Coronary artery (tissue), 2 donors: Measurements from ENCODE around the gene G2E3.

Experiments
- DNase-seq: peaks from one replicate; pipeline ENCODE4 v3.0.0-alpha.2; 2017; ENCODE audit warnings: low spot score
- H3K27ac ChIP-seq, 2 donors: fragments of 200-600 bp; sonication (generic); one replicate each; pipeline ENCODE4 v1.5.1; 2016 to 2019
- H3K4me3 ChIP-seq: fragments of 200-600 bp; sonication (generic); 2 replicates; pipeline ENCODE4 v1.5.1; 2016; ENCODE audit warnings: mild to moderate bottlenecking, moderate library complexity
- TF ChIP-seq, protein P1 (sequence below): fragments of 200-600 bp; sonication (generic); IDR thresholded peaks from one replicate; pipeline ENCODE4 v1.5.1; 2019; ENCODE audit warnings: antibody characterized with exemption

Gene G2E3, protein sequence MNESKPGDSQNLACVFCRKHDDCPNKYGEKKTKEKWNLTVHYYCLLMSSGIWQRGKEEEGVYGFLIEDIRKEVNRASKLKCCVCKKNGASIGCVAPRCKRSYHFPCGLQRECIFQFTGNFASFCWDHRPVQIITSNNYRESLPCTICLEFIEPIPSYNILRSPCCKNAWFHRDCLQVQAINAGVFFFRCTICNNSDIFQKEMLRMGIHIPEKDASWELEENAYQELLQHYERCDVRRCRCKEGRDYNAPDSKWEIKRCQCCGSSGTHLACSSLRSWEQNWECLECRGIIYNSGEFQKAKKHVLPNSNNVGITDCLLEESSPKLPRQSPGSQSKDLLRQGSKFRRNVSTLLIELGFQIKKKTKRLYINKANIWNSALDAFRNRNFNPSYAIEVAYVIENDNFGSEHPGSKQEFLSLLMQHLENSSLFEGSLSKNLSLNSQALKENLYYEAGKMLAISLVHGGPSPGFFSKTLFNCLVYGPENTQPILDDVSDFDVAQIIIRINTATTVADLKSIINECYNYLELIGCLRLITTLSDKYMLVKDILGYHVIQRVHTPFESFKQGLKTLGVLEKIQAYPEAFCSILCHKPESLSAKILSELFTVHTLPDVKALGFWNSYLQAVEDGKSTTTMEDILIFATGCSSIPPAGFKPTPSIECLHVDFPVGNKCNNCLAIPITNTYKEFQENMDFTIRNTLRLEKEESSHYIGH

DNA sequence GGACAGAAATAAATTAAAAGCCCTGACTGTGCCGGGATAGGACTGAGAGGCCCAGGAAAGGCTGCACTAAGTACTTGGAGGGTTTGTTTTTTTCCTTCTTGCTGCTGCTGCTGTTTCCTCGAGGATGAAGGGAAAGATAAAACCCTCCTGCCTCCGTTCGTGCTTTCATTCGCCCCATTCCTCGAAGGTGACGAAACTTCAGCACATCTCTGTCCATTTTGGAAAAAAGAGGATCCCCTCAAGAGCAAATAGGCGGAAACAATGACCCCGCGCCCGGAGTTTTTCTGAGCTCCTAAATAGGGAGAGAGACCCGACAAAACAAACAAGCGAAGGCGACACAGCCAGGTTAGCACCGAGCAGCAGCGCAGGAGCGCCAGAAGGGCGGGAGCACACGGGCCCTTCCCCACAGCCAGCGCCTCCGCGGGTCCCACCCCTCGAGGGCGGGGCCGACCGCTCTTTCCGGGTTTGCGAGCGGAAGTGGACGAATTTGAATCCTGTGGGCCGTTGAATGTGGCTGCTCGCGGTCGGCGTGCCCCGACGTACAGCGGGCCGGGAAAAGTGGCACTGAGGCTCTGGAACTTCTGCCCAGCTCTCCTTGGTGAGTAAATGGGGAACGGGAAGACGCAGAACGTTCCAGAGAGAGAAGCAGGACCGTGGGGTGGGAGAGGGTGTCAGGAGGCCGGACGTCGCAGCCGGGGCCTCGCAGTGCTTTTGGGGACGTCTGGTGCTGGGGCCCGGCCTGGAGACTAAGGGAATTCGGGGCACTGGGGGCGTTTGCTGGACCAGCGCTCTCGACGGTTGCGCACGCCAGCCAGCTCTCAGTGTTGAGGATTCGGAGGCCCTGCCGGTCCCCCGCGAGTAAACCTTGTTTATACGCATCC, at the start of gene G2E3:
G2E3 (plus strand) TSS at position 484 of the 881 bp plus-strand sequence. CDS start 21,922 bp downstream, outside the sequence.
- TF ChIP-seq, protein P1, sequence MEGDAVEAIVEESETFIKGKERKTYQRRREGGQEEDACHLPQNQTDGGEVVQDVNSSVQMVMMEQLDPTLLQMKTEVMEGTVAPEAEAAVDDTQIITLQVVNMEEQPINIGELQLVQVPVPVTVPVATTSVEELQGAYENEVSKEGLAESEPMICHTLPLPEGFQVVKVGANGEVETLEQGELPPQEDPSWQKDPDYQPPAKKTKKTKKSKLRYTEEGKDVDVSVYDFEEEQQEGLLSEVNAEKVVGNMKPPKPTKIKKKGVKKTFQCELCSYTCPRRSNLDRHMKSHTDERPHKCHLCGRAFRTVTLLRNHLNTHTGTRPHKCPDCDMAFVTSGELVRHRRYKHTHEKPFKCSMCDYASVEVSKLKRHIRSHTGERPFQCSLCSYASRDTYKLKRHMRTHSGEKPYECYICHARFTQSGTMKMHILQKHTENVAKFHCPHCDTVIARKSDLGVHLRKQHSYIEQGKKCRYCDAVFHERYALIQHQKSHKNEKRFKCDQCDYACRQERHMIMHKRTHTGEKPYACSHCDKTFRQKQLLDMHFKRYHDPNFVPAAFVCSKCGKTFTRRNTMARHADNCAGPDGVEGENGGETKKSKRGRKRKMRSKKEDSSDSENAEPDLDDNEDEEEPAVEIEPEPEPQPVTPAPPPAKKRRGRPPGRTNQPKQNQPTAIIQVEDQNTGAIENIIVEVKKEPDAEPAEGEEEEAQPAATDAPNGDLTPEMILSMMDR: no peak
- peak; percentile 90 for DNase-seq
- H3K4me3 ChIP-seq: peak within 1 kb of the TSS; percentile 95
- H3K27ac ChIP-seq: peak within 1 kb of the TSS; percentile 39 to 80

DNA sequence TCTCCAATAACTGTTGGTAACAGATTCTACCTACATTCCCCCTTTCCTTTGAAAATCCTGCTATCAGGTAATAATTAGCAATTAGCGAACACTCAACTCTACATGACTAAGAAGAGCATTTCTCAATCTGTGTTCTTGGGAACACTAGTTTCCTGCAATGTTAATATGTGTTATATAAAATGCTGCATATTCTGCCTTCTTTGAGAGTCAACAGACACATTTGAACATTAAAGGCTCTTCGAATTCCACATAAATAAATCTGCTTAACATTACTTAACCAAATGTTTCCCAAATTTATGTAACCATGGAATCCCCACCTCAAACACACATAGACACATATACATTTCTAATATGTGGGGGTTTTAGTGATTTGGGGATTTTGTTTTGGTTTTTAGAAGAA, 41.2 kb upstream of the G2E3 start:
- DNase-seq: no peak
- Histone ChIP-seq H3K4me3 (no peak overlapping the region), H3K27ac (no peak overlapping the region)
- TF ChIP-seq, protein P1: no peak

- TF ChIP-seq, protein P1: no peak
- DNase-seq: no peak
- Histone ChIP-seq H3K4me3 (no peak overlapping the region), H3K27ac (no peak overlapping the region)
Observed at GRCh38 chr14:30518867-30519560, 39.9 kb upstream of the G2E3 start.

- no peak overlapping the region for H3K4me3 ChIP-seq
- TF ChIP-seq, protein P1: no peak
- no peak overlapping the region for H3K27ac ChIP-seq
- no peak for DNase-seq
Observed at GRCh38 chr14:30519961-30520360, 39.0 kb upstream of the G2E3 start.

DNA sequence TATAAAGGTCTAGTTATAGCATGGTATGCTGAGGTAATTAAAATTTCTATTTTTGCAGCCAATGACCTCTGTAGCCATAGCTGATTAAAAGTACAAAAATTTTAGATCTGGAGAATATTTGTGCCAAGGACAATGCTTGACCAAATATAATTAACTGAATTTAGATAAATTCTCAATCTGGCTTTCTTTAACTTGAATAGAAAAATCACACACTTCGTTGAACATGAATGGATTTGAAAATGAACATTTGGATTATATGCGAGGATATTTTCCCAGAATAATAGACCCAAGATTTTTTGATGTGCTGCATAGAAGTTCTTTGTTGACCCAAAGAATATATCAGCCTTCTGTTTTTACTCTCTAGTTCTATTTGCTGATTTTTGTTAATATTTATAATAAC, 38.4 kb upstream of the G2E3 start:
- H3K27ac ChIP-seq: no peak overlapping the region
- DNase-seq: no peak
- TF ChIP-seq, protein P1: no peak
- H3K4me3 ChIP-seq: no peak overlapping the region
